Thoracic aorta (tissue), 2 donors: Measurements from ENCODE around the gene MYBBP1A. TPM values are rescaled to one million over a fixed set of nuclear protein-coding genes. Genes with fewer than 3 reads are reported as not detected.

Experiments used
- ATAC-seq: fragments of 150-250 bp; one replicate; pipeline ENCODE4 v1.8.0; 2017; ENCODE audit warnings: low read depth; ENCODE audit not compliant: insufficient number of reproducible peaks, low FRiP score
- DNase-seq: peaks from one replicate; pipeline ENCODE4 v3.0.0-alpha.2; 2020; ENCODE audit warnings: low spot score
- H3K27ac ChIP-seq, 2 donors: fragments of 200-600 bp; sonication (generic); 1 replicate in 1 of 2; 2 replicates in 1 of 2; pipeline ENCODE4 v1.5.1; 2016; ENCODE audit warnings: mild to moderate bottlenecking in 2 of 2, moderate library complexity in 2 of 2
- H3K27me3 ChIP-seq: fragments of 200-600 bp; sonication (generic); replicated peaks from 2 replicates; pipeline ENCODE4 v1.6.0; 2016; ENCODE audit warnings: mild to moderate bottlenecking; ENCODE audit not compliant: insufficient read depth
- H3K36me3 ChIP-seq: fragments of 200-600 bp; sonication (generic); one replicate; pipeline ENCODE4 v1.5.1; 2016
- H3K4me1 ChIP-seq, 2 donors: fragments of 200-600 bp; sonication (generic); 1 replicate in 1 of 2; 2 replicates in 1 of 2; pipeline versions ENCODE4 v1.5.1 to v1.6.0; 2016; ENCODE audit warnings: low read depth in 2 of 2, mild to moderate bottlenecking in 1 of 2; ENCODE audit not compliant: control insufficient read depth in 1 of 2
- H3K4me3 ChIP-seq: fragments of 200-600 bp; sonication (generic); 2 replicates; pipeline ENCODE4 v1.5.1; 2016; ENCODE audit warnings: mild to moderate bottlenecking
- H3K9me3 ChIP-seq: fragments of 200-600 bp; sonication (generic); 2 replicates; pipeline ENCODE4 v1.5.1; 2016
- total RNA-seq, 2 donors: library from RNA; depleted of rRNA; stranded (reverse); fragments of >200 nt; gene quantifications; one replicate each; pipeline versions ENCODE4 v1.1.0 to v1.2.3, GENCODE V29; 2016
- TF ChIP-seq, protein P1 (sequence below): fragments of 200-600 bp; sonication (generic); IDR thresholded peaks from one replicate; pipeline ENCODE4 v1.5.1; 2019; ENCODE audit warnings: antibody characterized with exemption

MYBBP1A gene
- total RNA-seq, 2 donors from 2014 or later: 47.4 to 92.6 TPM

DNA sequence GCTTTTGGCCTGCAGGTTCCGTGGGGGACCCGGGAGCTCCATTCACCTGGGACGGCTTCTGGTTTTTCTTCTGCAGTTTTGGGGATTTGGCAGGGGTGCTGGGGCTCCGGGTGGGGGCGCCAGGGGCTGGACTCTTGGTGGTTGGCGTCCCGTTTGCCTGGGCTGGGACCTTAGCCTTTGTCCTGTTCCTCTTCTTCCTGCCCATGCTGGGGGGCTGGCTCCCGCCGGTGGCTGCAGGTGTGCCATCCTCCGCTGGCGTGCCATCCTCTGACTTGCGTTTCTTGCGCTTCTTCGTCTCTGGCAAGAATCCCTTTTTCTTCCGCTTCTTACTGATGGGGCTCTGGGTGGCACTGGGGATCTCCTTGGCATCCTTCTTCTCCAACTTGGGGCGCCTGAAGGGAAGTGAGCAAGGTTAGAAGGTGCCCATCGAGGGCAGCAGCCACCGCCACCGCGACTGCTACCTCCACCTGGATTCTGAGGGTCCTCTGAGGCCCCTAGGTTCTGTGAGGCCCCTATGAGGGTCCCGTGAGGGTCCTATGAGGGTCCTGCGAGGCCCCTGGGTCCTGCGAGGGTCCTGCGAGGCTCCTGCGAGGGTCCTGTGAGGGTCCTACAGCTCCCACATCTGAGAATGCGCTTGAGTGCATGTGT lies 15.5 kb downstream of the MYBBP1A start:
- H3K4me1 ChIP-seq: peaks cover 10 to 30% of the 10 kb centered on the region in 2 donors
- TF ChIP-seq, protein P1, sequence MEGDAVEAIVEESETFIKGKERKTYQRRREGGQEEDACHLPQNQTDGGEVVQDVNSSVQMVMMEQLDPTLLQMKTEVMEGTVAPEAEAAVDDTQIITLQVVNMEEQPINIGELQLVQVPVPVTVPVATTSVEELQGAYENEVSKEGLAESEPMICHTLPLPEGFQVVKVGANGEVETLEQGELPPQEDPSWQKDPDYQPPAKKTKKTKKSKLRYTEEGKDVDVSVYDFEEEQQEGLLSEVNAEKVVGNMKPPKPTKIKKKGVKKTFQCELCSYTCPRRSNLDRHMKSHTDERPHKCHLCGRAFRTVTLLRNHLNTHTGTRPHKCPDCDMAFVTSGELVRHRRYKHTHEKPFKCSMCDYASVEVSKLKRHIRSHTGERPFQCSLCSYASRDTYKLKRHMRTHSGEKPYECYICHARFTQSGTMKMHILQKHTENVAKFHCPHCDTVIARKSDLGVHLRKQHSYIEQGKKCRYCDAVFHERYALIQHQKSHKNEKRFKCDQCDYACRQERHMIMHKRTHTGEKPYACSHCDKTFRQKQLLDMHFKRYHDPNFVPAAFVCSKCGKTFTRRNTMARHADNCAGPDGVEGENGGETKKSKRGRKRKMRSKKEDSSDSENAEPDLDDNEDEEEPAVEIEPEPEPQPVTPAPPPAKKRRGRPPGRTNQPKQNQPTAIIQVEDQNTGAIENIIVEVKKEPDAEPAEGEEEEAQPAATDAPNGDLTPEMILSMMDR: no peak
- no peaks in the 10 kb centered on the region for H3K9me3 ChIP-seq
- H3K27ac ChIP-seq: no peak overlapping the region
- no peaks in the 10 kb centered on the region for H3K27me3 ChIP-seq
- H3K4me3 ChIP-seq: no peak overlapping the region
- peaks cover 24% of the 10 kb centered on the region for H3K36me3 ChIP-seq
- no peak for DNase-seq
- no peak for ATAC-seq

DNA sequence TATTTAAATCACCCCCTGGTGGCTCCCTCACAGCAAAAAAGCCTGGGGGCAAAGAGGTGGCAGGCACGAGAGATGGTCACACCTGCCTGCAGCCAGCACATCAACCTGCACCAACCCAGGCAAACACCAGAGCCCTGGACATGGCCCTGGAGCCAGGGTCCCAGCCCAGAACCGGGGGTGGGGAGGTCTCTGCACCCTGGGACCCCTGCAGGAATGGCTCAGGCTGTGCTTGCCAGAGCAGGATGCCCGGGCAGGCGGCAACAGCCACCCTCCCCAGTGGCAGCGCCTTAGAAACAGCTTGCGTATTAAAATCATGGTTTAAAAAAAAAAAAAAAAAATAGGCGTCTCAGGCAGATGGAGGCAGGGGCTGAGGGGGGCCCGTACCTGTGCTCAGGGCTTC lies 16.2 kb downstream of the MYBBP1A start:
- ATAC-seq: no peak
- Histone ChIP-seq H3K27ac (no peak overlapping the region), H3K4me3 (no peak overlapping the region), H3K4me1 (peaks cover 10 to 30% of the 10 kb centered on the region in 2 donors), H3K36me3 (peaks cover 20% of the 10 kb centered on the region), H3K9me3 (no peaks in the 10 kb centered on the region), H3K27me3 (no peaks in the 10 kb centered on the region)
- DNase-seq: no peak
- TF ChIP-seq, protein P1: no peak

DNA sequence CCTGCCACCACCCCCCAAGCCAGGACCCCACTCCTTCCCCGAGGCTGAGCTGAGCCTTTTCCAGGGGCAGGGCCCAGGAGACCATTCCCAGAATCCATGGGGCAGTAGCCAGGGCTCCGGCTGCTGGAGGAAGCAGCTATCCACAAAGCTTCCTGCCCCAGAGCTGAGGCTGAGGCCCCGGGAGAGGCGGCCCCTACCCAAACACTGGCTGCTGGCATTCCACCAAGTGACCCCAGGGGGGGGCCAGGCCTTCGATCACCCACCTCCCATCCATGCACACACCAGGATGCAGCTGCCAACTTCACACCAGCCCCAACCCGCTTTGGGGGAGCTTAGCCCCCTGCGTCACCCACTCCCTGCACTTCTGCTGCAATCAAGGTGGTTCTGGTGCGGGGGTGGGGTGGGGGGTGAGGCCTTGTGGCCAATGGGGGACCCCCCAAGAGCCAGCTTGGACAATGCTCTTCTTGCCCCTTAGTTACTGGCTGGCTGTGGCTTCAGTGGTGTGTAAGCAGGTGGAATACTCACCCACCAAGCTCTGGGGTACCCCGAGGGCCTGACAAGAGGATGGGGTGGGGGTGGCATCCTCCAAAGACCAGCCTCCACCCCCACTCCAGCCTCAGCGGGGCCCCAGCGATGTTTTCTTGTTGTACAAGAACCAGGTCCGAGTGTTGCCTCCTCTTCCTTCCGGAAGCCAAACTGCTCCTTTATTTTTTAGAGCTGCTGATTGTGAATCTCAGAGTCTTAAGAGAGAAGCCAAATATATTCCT lies 16.8 kb downstream of the MYBBP1A start:
- DNase-seq: no peak
- H3K4me3 ChIP-seq: no peak overlapping the region
- TF ChIP-seq, protein P1: no peak
- ATAC-seq: no peak
- H3K36me3 ChIP-seq: peaks cover 19% of the 10 kb centered on the region
- H3K27ac ChIP-seq: peak overlapping the region in 1 of 2 donors; percentile 43
- H3K4me1 ChIP-seq: peaks cover 10 to 30% of the 10 kb centered on the region in 2 donors
- H3K9me3 ChIP-seq: no peaks in the 10 kb centered on the region
- no peaks in the 10 kb centered on the region for H3K27me3 ChIP-seq

DNA sequence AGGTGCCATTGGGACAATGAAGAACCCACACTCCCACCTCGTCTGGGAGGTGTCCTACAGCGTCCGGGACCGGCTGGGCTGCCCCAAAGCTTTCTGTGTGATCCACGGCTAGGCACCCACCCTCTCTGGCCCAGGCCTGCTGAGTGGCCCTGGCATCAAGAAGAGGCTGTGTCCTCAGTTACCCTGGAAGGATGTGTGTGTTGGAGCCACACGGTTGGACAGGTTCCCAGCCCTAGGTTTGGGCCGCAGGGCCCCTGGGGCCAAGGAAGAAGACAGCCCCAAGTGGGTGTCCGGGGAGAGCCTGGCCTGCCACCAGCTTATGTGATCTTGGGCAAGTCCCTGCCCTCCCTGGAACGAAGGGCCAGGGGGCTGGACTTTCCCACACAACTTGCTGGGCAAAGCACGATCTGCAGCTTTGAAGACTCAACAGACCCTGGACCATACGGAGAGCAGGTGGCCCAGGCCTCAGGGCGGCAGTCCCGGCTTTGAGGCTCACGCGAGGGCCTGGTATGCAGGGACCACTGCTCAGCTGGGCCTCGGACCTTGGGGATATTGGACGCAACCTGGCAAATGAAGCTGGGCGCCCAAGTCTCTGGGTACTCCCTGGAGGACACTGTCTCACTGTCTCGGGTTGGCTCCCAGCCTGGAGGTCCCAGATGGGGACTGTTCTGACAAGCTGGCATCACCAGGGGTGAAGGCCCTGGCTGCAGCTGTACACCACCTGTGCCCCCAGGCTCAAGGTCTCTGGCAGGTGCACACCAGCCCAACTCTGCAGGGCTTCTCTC lies 17.5 kb downstream of the MYBBP1A start:
- peak overlapping the region; percentile 42 to 43 for H3K27ac ChIP-seq
- H3K36me3 ChIP-seq: peaks cover 15% of the 10 kb centered on the region
- H3K9me3 ChIP-seq: no peaks in the 10 kb centered on the region
- H3K4me1 ChIP-seq: peaks cover 10 to 30% of the 10 kb centered on the region in 2 donors
- ATAC-seq (no peak), DNase-seq (no peak)
- TF ChIP-seq, protein P1: no peak
- no peaks in the 10 kb centered on the region for H3K27me3 ChIP-seq
- no peak overlapping the region for H3K4me3 ChIP-seq
